HEK293 (cell line): ENCODE data around the gene NUP50.

Experiments
- CTCF ChIA-PET: fragments of 350-600 bp; formaldehyde crosslinking; extraction: SDS; loops from one replicate; lab custom pipeline; 2021; ENCODE audit warnings: antibody characterized with exemption; lab: Yijun Ruan, JAX
- POLR2A ChIA-PET: fragments of 300-600 bp; formaldehyde crosslinking; extraction: SDS; loops from one replicate; lab custom pipeline; 2020; ENCODE audit warnings: antibody characterized with exemption, inconsistent platforms; lab: Yijun Ruan, JAX
- H3K27ac ChIP-seq: fragments of 200-500 bp; sonication (Bioruptor generic); 2 replicates; pipeline ENCODE4 v1.5.1; 2014; ENCODE audit warnings: low read depth, low read length, control low read depth, inconsistent platforms; ENCODE audit errors: extremely low read depth
- H3K36me3 ChIP-seq, 2 experiments: fragments of 200-500 bp in 1 of 2; sonication (Bioruptor generic) in 1 of 2; 1 replicate in 1 of 2; 2 replicates in 1 of 2; pipeline ENCODE4 v1.5.1; 2014 to 2017; ENCODE audit warnings: inconsistent platforms in 2 of 2, low read length in 2 of 2; ENCODE audit not compliant: control insufficient read depth in 2 of 2, insufficient read depth in 1 of 2
- H3K4me1 ChIP-seq: fragments of 200-500 bp; sonication (Bioruptor generic); 2 replicates; pipeline ENCODE4 v1.5.1; 2014; ENCODE audit warnings: mild to moderate bottlenecking, low read length, inconsistent platforms; ENCODE audit not compliant: control insufficient read depth, insufficient read depth
- H3K4me3 ChIP-seq: 2 replicates; pipeline ENCODE4 v1.5.1; 2011; ENCODE audit warnings: low read depth, mild to moderate bottlenecking, control low read depth, low read length, moderate library complexity
- H3K9me3 ChIP-seq: fragments of 200-500 bp; sonication (Bioruptor generic); 2 replicates; pipeline ENCODE4 v1.5.1; 2014; ENCODE audit warnings: low read depth, low read length, inconsistent platforms; ENCODE audit not compliant: control insufficient read depth, insufficient read depth
- BCL11A ChIP-seq: fragments of 450-650 bp; formaldehyde crosslinking; IDR thresholded peaks from 2 replicates; pipeline ENCODE4 v1.5.1; 2016; ENCODE audit warnings: low read depth, missing biosample characterization, missing genetic modification characterization
- EGR2 ChIP-seq: fragments of 450-650 bp; formaldehyde crosslinking; IDR thresholded peaks from 2 replicates; pipeline ENCODE4 v1.5.1; 2016; ENCODE audit warnings: low read depth, missing biosample characterization, missing genetic modification characterization
- FEZF1 ChIP-seq: fragments of 450-650 bp; formaldehyde crosslinking; IDR thresholded peaks from 2 replicates; pipeline ENCODE4 v1.5.1; 2016; ENCODE audit warnings: missing biosample characterization, missing genetic modification characterization
- INSM2 ChIP-seq: fragments of 450-650 bp; formaldehyde crosslinking; IDR thresholded peaks from 2 replicates; pipeline ENCODE4 v1.5.1; 2016; ENCODE audit warnings: missing biosample characterization, missing genetic modification characterization
- KLF10 ChIP-seq: fragments of 450-650 bp; IDR thresholded peaks from 2 replicates; pipeline ENCODE4 v1.5.1; 2018; ENCODE audit warnings: missing biosample characterization, mild to moderate bottlenecking, missing genetic modification characterization
- KLF8 ChIP-seq: fragments of 450-650 bp; formaldehyde crosslinking; IDR thresholded peaks from 2 replicates; pipeline ENCODE4 v1.5.1; 2016; ENCODE audit warnings: missing biosample characterization, missing genetic modification characterization
- MZF1 ChIP-seq: fragments of 450-650 bp; formaldehyde crosslinking; IDR thresholded peaks from 2 replicates; pipeline ENCODE4 v1.5.1; 2017; ENCODE audit warnings: missing biosample characterization, missing genetic modification characterization, borderline replicate concordance
- OSR2 ChIP-seq: fragments of 450-650 bp; formaldehyde crosslinking; IDR thresholded peaks from 2 replicates; pipeline ENCODE4 v1.5.1; 2016; ENCODE audit warnings: missing biosample characterization, missing genetic modification characterization
- PRDM1 ChIP-seq: fragments of 450-650 bp; formaldehyde crosslinking; IDR thresholded peaks from 2 replicates; pipeline ENCODE4; 2016; ENCODE audit warnings: missing biosample characterization, missing genetic modification characterization
- SCRT1 ChIP-seq: fragments of 450-650 bp; formaldehyde crosslinking; IDR thresholded peaks from 2 replicates; pipeline ENCODE4 v1.5.1; 2016; ENCODE audit warnings: missing biosample characterization, missing genetic modification characterization, borderline replicate concordance
- TCF7L2 ChIP-seq: IDR thresholded peaks from 2 replicates; pipeline ENCODE4 v1.6.1; 2011; ENCODE audit warnings: low read depth, mild to moderate bottlenecking, inconsistent platforms, low read length, moderate library complexity, borderline replicate concordance
- ZBTB1 ChIP-seq: fragments of 450-650 bp; formaldehyde crosslinking; IDR thresholded peaks from 2 replicates; pipeline ENCODE4 v1.5.1; 2016; ENCODE audit warnings: missing biosample characterization, missing genetic modification characterization
- ZBTB20 ChIP-seq: fragments of 450-650 bp; formaldehyde crosslinking; IDR thresholded peaks from 2 replicates; pipeline ENCODE4 v1.5.1; 2016; ENCODE audit warnings: missing biosample characterization, missing genetic modification characterization
- ZFP41 ChIP-seq: fragments of 450-650 bp; formaldehyde crosslinking; IDR thresholded peaks from 2 replicates; pipeline ENCODE4 v1.5.1; 2016; ENCODE audit warnings: missing biosample characterization, missing genetic modification characterization, borderline replicate concordance
- ZNF23 ChIP-seq: fragments of 450-650 bp; formaldehyde crosslinking; IDR thresholded peaks from 2 replicates; pipeline ENCODE4 v1.5.1; 2016; ENCODE audit warnings: missing biosample characterization, missing genetic modification characterization, borderline replicate concordance
- ZNF248 ChIP-seq: fragments of 450-650 bp; formaldehyde crosslinking; IDR thresholded peaks from 2 replicates; pipeline ENCODE4 v1.5.1; 2017; ENCODE audit warnings: missing biosample characterization, missing genetic modification characterization
- ZNF350 ChIP-seq: fragments of 450-650 bp; formaldehyde crosslinking; IDR thresholded peaks from 2 replicates; pipeline ENCODE4 v1.5.0; 2017; ENCODE audit warnings: missing biosample characterization, mild to moderate bottlenecking, missing genetic modification characterization
- ZNF398 ChIP-seq: fragments of 450-650 bp; formaldehyde crosslinking; IDR thresholded peaks from 2 replicates; pipeline ENCODE4 v1.5.1; 2017; ENCODE audit warnings: missing biosample characterization, missing genetic modification characterization
- ZNF404 ChIP-seq: fragments of 450-650 bp; formaldehyde crosslinking; IDR thresholded peaks from 2 replicates; pipeline ENCODE4 v1.5.1; 2017; ENCODE audit warnings: missing biosample characterization, missing genetic modification characterization
- ZNF423 ChIP-seq: fragments of 450-650 bp; formaldehyde crosslinking; IDR thresholded peaks from 2 replicates; pipeline ENCODE4 v1.5.1; 2016; ENCODE audit warnings: missing biosample characterization, missing genetic modification characterization
- ZNF433 ChIP-seq: fragments of 450-650 bp; formaldehyde crosslinking; IDR thresholded peaks from 2 replicates; pipeline ENCODE4 v1.5.1; 2016; ENCODE audit warnings: missing biosample characterization, missing genetic modification characterization, low read depth
- ZNF501 ChIP-seq: fragments of 450-650 bp; formaldehyde crosslinking; IDR thresholded peaks from 2 replicates; pipeline ENCODE4 v1.5.1; 2016; ENCODE audit warnings: missing biosample characterization, missing genetic modification characterization
- ZNF548 ChIP-seq: fragments of 450-650 bp; formaldehyde crosslinking; IDR thresholded peaks from 2 replicates; pipeline ENCODE4 v1.5.1; 2016; ENCODE audit warnings: missing biosample characterization, missing genetic modification characterization
- ZNF561 ChIP-seq: fragments of 450-650 bp; IDR thresholded peaks from 2 replicates; pipeline ENCODE4 v1.5.1; 2018; ENCODE audit warnings: missing biosample characterization, missing genetic modification characterization, borderline replicate concordance
- ZNF623 ChIP-seq: fragments of 450-650 bp; formaldehyde crosslinking; IDR thresholded peaks from 2 replicates; pipeline ENCODE4 v1.5.1; 2016; ENCODE audit warnings: missing biosample characterization, missing genetic modification characterization
- ZNF639 ChIP-seq: fragments of 450-650 bp; formaldehyde crosslinking; IDR thresholded peaks from 2 replicates; pipeline ENCODE4 v1.5.1; 2016; ENCODE audit warnings: missing biosample characterization, missing genetic modification characterization
- ZNF701 ChIP-seq: fragments of 450-650 bp; formaldehyde crosslinking; IDR thresholded peaks from 2 replicates; pipeline ENCODE4 v1.5.1; 2016; ENCODE audit warnings: missing biosample characterization, missing genetic modification characterization
- ZNF768 ChIP-seq: fragments of 450-650 bp; formaldehyde crosslinking; IDR thresholded peaks from 2 replicates; pipeline ENCODE4 v1.5.1; 2018; ENCODE audit warnings: missing biosample characterization, mild to moderate bottlenecking, missing genetic modification characterization
- ZNF785 ChIP-seq: fragments of 450-650 bp; formaldehyde crosslinking; IDR thresholded peaks from 2 replicates; pipeline ENCODE4 v1.5.1; 2016; ENCODE audit warnings: missing biosample characterization, missing genetic modification characterization
- ZNF843 ChIP-seq: fragments of 450-650 bp; formaldehyde crosslinking; IDR thresholded peaks from 2 replicates; pipeline ENCODE4 v1.5.1; 2016; ENCODE audit warnings: missing biosample characterization, missing genetic modification characterization
- ZSCAN16 ChIP-seq: fragments of 450-650 bp; formaldehyde crosslinking; IDR thresholded peaks from 2 replicates; pipeline ENCODE4 v1.5.1; 2016; ENCODE audit warnings: missing biosample characterization, missing genetic modification characterization
- ZSCAN18 ChIP-seq: fragments of 450-650 bp; formaldehyde crosslinking; IDR thresholded peaks from 2 replicates; pipeline ENCODE4 v1.5.1; 2016; ENCODE audit warnings: missing biosample characterization, missing genetic modification characterization

Gene NUP50

GRCh38 chr22:45151503-45151902 is 12.2 kb upstream of the NUP50 start:
- CTCF ChIA-PET, result interaction anchor here (0.5 to 1.3 kb wide), 3 partner anchors 8 to 12 kb away, joined by 3 read pairs; no protein-coding TSS in a partner anchor
- POLR2A ChIA-PET, result interaction anchor here (1.4 kb wide), 1 partner anchor 12 kb away, joined by 4 read pairs; the partner anchor contains the start of gene NUP50
- no peak for TF ChIP-seq ZNF404 (tag by site-specific recombination)
- TF ChIP-seq INSM2 (tag by site-specific recombination), result no peak
- no peak for TF ChIP-seq ZNF433 (tag by site-specific recombination)
- no peak for TF ChIP-seq PRDM1 (tag by site-specific recombination)
- no peak for TF ChIP-seq ZNF501
- TF ChIP-seq BCL11A, result no peak
- no peak for TF ChIP-seq SCRT1 (tag by site-specific recombination)
- no peak for TF ChIP-seq FEZF1 (tag by site-specific recombination)
- no peak for TF ChIP-seq KLF8 (tag by site-specific recombination)
- TF ChIP-seq ZFP41 (tag by site-specific recombination), result no peak
- no peak for TF ChIP-seq ZNF701 (tag by site-specific recombination)
- TF ChIP-seq ZNF639 (tag by site-specific recombination), result no peak
- TF ChIP-seq ZNF623 (tag by site-specific recombination), result no peak
- no peak for TF ChIP-seq EGR2 (tag by site-specific recombination)
- no peak for TF ChIP-seq ZSCAN16 (tag by site-specific recombination)
- no peak for TF ChIP-seq KLF10 (tag by site-specific recombination)
- no peak for TF ChIP-seq ZNF398 (tag by site-specific recombination)
- H3K36me3 ChIP-seq, result peaks cover 0 to 5% of the 10 kb centered on the region in 2 experiments; a peak in 2 of 3 replicates
- no peaks in the 10 kb centered on the region for H3K4me1 ChIP-seq
- no peak overlapping the region for H3K27ac ChIP-seq
- H3K4me3 ChIP-seq, result no peak overlapping the region
- no peaks in the 10 kb centered on the region for H3K9me3 ChIP-seq

- ChIA-PET POLR2A (interaction anchor here (2.2 kb wide), 1 partner anchor 9 kb away, joined by 8 read pairs; the partner anchor contains the start of gene NUP50), CTCF (no interaction called here)
- no peak overlapping the region for H3K4me3 ChIP-seq
- no peaks in the 10 kb centered on the region for H3K9me3 ChIP-seq
- peaks cover 0 to 18% of the 10 kb centered on the region in 2 experiments; a peak in 2 of 3 replicates for H3K36me3 ChIP-seq
- H3K4me1 ChIP-seq, result peaks cover 7% of the 10 kb centered on the region
- no peak overlapping the region for H3K27ac ChIP-seq
- no peak for TF ChIP-seq ZNF350 (tag by site-specific recombination)
- TF ChIP-seq MZF1 (tag by site-specific recombination), result no peak
- no peak for TF ChIP-seq ZNF561 (tag by site-specific recombination)
- TF ChIP-seq ZNF23 (tag by site-specific recombination), result no peak
- TF ChIP-seq ZNF768 (tag by site-specific recombination), result no peak
- no peak for TF ChIP-seq ZNF785 (tag by site-specific recombination)
- no peak for TF ChIP-seq ZSCAN18 (tag by site-specific recombination)
- TF ChIP-seq ZNF843 (tag by site-specific recombination), result no peak
- TF ChIP-seq ZNF548 (tag by site-specific recombination), result no peak
- TF ChIP-seq OSR2 (tag by site-specific recombination), result no peak
- no peak for TF ChIP-seq ZBTB20 (tag by site-specific recombination)
- TF ChIP-seq TCF7L2, result no peak
- no peak for TF ChIP-seq ZBTB1 (tag by site-specific recombination)
- no peak for TF ChIP-seq ZNF248
- TF ChIP-seq ZNF423 (tag by site-specific recombination), result no peak
Observed at GRCh38 chr22:45154383-45154782, 9.3 kb upstream of the NUP50 start.
